ENCODE measurements around the gene ARGFX.
A peak's percentile ranks its signal among the peaks of the same experiment; 100 is the strongest.

The ARGFX gene

DNA sequence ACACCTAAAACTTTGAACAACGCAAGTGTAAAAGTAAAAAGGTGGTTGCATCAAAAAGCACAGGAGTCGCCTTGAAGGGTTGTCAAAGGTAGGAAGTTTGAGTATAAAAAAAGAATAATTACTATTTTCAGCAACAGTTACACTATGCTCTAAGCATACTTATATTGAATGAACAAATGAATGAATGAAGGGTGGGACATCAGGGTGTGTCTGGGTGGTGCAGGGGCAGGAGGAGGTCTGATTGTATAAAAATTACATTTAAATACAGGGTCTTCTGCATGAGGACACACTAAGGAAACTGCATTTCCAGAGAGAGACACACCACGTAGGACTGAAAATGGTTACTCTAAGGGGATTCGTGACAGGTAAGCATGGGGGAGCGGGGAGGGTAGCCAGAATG, at the start of gene ARGFX:
ARGFX (plus strand) TSS at position 301 of the 400 bp plus-strand sequence. CDS start 2,765 bp downstream, outside the sequence.
- no peaks in the 10 kb centered on the region for H3K9me3 Mint-ChIP-seq
- peaks cover 2% of the 10 kb centered on the region for H3K27me3 Mint-ChIP-seq
- H3K27ac Mint-ChIP-seq: no peak within 1 kb of the TSS
- no peak within 1 kb of the TSS for H3K4me3 Mint-ChIP-seq
- no peaks in the 10 kb centered on the region for H3K36me3 Mint-ChIP-seq (ENCODE audit: low read depth)
- no peak for DNase-seq
- H3K4me1 Mint-ChIP-seq (ENCODE audit: low read depth): no peaks in the 10 kb centered on the region

DNA sequence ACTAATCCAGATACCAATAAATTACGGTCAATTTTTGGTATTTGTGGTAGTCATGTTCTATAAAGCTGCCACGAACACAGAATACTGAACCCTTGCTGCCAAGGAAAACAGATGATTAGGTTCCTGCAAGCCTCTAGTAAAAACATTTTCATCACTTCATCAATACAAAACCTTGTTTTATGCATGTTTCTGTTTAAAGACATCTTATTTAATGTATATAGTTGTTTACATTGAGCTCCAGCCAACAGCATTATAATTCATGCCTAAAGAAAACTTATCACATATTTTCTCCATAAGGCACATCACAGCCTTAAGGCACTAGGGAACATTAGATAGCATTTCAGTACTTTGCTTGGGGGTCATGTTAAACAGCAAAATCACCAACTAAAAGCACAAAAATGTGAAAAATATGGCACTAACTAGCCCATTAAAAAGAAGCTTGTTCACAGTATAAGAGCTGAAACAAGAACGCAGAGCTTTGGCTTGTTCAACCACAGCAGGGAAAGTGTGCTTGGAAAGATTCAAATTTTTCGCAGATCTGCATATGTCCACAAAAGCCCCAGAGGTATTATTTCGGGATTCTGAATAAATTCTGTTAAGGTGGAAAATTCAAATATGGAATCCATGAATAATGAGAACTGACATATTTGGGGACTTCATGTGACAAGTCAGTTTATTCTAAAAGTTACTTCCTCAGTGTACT, 49.6 kb upstream of the ARGFX start:
- Mint-ChIP-seq H3K9me3 (peaks cover 22% of the 10 kb centered on the region), H3K27me3 (no peaks in the 10 kb centered on the region), H3K4me1 (ENCODE audit: low read depth) (no peaks in the 10 kb centered on the region), H3K36me3 (ENCODE audit: low read depth) (peaks cover 81% of the 10 kb centered on the region), H3K4me3 (no peak overlapping the region), H3K27ac (no peak overlapping the region)
- no peak for DNase-seq

DNA sequence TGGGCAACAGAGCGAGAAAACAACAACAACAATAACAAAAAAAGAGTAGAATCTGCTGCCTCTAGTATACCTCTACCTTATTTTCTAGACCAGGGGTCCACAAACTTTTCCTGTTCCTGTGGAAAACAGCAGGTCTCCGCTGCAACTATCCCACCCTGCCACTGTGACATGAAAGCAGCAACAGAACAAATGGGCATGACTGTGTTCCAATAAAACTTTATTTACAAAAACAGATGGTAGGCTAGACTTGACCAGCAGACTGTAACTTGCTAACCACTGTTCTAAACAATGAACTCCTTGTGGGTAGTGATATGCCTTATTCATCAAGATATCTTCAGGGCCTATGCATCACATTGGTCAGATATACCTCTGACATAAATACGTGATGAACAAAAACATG, 47.2 kb upstream of the ARGFX start:
- Mint-ChIP-seq H3K27me3 (no peaks in the 10 kb centered on the region), H3K4me3 (no peak overlapping the region), H3K36me3 (ENCODE audit: low read depth) (peaks cover 83% of the 10 kb centered on the region), H3K9me3 (peaks cover 17% of the 10 kb centered on the region), H3K4me1 (ENCODE audit: low read depth) (no peaks in the 10 kb centered on the region), H3K27ac (no peak overlapping the region)
- no peak for DNase-seq

DNA sequence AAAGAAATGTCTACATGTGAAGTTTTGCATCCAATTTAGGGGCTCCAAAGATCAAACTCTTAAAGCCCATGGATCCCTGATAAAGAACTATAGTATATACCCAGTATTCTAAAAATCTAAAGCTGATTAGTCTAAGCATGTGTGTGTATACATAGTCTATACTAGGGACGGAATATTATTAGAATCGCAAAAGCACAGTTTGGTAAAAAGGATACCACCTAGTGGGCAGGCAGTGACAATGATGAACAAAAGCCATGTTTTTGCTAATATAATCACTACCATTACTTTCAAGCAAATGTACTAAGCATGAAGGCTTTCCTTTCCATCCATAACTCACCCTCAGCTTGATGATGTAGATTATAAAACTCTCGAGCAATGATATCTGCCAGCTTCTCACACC, 38.4 kb upstream of the ARGFX start:
- H3K9me3 Mint-ChIP-seq: no peaks in the 10 kb centered on the region
- H3K4me1 Mint-ChIP-seq (ENCODE audit: low read depth): no peaks in the 10 kb centered on the region
- no peak for DNase-seq
- H3K27ac Mint-ChIP-seq: no peak overlapping the region
- peaks cover 84% of the 10 kb centered on the region for H3K36me3 Mint-ChIP-seq (ENCODE audit: low read depth)
- H3K27me3 Mint-ChIP-seq: no peaks in the 10 kb centered on the region
- no peak overlapping the region for H3K4me3 Mint-ChIP-seq

DNA sequence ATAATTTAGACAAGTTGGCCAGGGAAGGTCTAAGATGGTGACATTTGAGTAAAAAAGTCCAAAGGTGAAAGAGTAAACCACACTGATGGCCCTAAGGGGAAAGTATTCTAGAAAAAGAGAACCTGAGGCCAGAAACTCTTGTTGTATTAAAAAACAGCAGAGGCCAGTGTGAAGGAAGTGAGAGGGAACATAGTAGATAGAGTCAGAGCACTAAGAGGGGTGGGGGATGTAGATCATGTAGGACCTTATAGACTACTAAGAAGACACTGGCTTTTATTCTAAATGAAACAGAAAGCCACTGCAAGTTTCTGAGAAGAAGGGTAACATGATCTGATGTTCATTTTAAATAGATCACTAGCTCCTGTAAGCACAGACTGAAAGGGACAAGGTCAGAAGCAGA, 36.5 kb upstream of the ARGFX start:
- no peaks in the 10 kb centered on the region for H3K27me3 Mint-ChIP-seq
- DNase-seq: no peak
- no peaks in the 10 kb centered on the region for H3K4me1 Mint-ChIP-seq (ENCODE audit: low read depth)
- H3K27ac Mint-ChIP-seq: no peak overlapping the region
- no peak overlapping the region for H3K4me3 Mint-ChIP-seq
- no peaks in the 10 kb centered on the region for H3K9me3 Mint-ChIP-seq
- peaks cover 87% of the 10 kb centered on the region for H3K36me3 Mint-ChIP-seq (ENCODE audit: low read depth)

DNA sequence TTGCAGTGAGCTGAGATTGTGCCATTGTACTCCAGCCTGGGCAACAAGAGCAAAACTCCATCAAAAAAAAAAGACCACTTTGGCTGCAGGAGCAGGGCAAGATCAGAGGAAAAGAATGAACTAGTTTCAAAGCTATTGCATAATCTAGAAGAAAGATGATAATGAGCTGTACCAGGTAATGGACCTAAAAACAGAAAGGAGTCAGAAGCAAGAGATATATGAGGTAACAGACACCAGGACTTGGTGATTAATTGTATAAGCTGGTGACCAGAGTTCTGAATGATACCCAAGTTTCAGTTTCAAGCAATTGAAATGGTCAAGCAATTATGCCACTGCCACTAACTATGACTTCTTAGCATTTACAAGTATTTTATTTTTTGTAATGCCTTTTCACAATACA, 24.8 kb upstream of the ARGFX start:
- no peaks in the 10 kb centered on the region for H3K27me3 Mint-ChIP-seq
- no peak for DNase-seq

DNA sequence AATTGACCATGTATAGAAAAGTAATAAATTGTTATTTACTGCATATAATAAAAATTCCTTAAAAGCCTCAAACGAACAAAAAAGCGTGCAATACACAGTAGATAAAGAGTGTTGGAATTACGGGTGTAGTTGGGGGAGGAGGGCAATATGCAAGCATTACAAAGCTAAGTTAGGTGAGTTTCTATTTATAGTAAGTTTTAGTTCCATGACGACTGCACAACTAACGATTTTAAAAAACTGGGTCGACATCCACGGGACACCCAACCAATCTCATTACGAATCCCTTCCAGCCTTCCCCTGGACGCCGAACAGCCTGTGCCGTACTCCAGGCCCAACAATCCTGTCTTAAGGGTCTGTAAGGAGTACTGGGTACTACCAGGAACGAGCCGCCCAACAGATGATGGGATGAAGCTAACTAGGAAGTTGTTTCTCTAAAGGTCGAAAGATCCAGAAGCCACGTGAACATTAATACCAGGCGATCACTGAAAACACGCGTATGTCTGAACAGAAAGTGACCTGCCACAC, 22.6 kb upstream of the ARGFX start:
- peak overlapping the region; percentile 92 for H3K27ac Mint-ChIP-seq
- peaks cover 13% of the 10 kb centered on the region for H3K4me1 Mint-ChIP-seq (ENCODE audit: low read depth)
- DNase-seq: no peak
- no peaks in the 10 kb centered on the region for H3K27me3 Mint-ChIP-seq
- H3K4me3 Mint-ChIP-seq: peak overlapping the region; percentile 89
- H3K36me3 Mint-ChIP-seq (ENCODE audit: low read depth): peaks cover 47% of the 10 kb centered on the region
- no peaks in the 10 kb centered on the region for H3K9me3 Mint-ChIP-seq

More for the DNA sequence above, 24.8 kb upstream of the ARGFX start:
- H3K4me3 Mint-ChIP-seq: no peak overlapping the region
- no peaks in the 10 kb centered on the region for H3K9me3 Mint-ChIP-seq
- H3K27ac Mint-ChIP-seq: no peak overlapping the region
- H3K36me3 Mint-ChIP-seq (ENCODE audit: low read depth): peaks cover 66% of the 10 kb centered on the region
- H3K4me1 Mint-ChIP-seq (ENCODE audit: low read depth): peaks cover 15% of the 10 kb centered on the region

DNA sequence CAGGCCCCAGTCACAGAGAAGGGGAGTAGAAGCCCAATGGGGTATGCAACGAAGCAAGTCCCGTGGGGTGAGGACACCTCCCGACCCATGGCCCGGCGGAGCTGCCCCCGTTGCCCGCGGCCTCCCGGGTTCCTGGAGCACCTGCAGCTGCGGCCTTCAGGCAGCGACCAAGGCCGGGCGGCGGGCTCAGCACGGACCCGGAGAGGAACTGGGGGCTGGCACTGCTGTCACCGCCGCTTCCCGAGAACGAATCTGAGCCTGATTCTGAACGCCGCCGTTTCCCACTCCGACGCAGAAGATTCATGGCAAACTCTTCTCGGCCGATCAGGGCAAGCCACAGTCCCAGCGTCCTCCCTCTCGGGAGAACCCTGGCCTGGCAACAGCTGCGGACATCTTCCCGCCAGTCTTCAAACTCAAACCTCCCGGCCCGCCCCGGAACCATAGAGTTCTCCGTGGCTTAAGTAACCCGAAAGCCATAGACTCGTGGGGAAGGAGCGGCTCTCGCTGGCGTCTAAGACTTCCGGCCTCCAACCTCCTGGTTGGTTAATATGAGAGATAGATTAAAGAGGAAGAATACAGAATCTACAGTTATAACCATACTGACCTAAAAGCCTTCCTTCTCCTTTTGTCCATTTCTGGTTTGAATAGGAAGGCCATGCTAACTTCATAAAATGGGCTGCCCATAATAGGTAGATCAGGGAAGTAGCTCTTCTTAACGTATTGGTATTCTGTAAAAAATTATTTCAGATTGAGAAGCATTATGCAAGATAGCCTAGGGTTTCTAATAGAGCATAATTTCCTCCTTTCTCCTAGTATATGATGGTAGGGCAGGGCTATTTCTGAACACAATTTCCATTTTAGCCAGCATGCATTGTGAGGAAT, 21.9 kb upstream of the ARGFX start, which contains the start of gene POLQ:
POLQ (minus strand) TSS at position 415 of the 882 bp plus-strand sequence; CDS start at position 304, 111 bp downstream.
- Mint-ChIP-seq H3K27ac (peak within 1 kb of the TSS; percentile 92), H3K9me3 (no peaks in the 10 kb centered on the region), H3K4me1 (ENCODE audit: low read depth) (peaks cover 13% of the 10 kb centered on the region), H3K27me3 (no peaks in the 10 kb centered on the region), H3K36me3 (ENCODE audit: low read depth) (peaks cover 40% of the 10 kb centered on the region), H3K4me3 (peak within 1 kb of the TSS; percentile 89)
- peak; percentile 88 for DNase-seq

DNA sequence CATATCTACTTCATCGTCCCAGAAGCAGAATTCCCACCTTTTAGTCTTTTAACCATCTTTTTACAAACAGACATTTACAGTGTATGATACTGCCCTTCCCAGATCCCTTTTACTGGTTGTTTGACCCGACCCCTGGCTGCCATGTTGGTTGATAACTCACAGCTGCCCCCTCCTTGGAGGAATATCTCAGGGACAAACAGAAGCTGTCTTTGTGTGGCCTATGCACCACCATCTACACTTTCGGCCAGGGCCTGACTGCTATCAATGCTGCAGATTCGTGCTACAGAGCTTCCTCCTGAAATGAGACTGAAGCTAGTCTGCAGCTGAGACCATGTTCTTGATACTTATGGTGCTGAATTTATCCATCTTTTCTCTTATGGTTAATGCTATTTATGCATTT, 15.4 kb upstream of the ARGFX start:
- peaks cover 4% of the 10 kb centered on the region for H3K27me3 Mint-ChIP-seq
- no peak overlapping the region for H3K27ac Mint-ChIP-seq
- H3K9me3 Mint-ChIP-seq: no peaks in the 10 kb centered on the region
- no peaks in the 10 kb centered on the region for H3K36me3 Mint-ChIP-seq (ENCODE audit: low read depth)
- H3K4me1 Mint-ChIP-seq (ENCODE audit: low read depth): no peaks in the 10 kb centered on the region
- H3K4me3 Mint-ChIP-seq: no peak overlapping the region
- DNase-seq: no peak

DNA sequence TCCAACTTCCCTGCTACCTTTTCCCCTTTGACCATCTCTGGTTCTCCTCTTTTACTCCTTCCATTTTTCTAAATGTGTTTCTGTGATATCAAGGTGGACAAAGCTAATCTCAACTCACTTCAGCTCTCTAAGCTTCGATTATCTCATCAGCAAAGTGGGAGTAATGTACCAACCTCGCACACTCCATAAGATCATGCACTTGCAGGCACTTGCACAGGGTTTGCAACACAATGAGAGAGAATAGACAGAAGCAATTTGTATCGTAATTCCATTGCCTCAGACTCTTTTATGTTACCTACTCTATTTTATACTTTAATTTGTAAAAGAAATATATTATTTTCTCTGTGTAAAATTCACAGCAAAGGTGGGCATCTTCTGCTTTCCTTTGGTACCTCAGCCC, 15.0 kb upstream of the ARGFX start:
- no peaks in the 10 kb centered on the region for H3K4me1 Mint-ChIP-seq (ENCODE audit: low read depth)
- H3K27me3 Mint-ChIP-seq: peaks cover 6% of the 10 kb centered on the region
- no peak overlapping the region for H3K27ac Mint-ChIP-seq
- H3K4me3 Mint-ChIP-seq: no peak overlapping the region
- no peaks in the 10 kb centered on the region for H3K9me3 Mint-ChIP-seq
- no peak for DNase-seq
- no peaks in the 10 kb centered on the region for H3K36me3 Mint-ChIP-seq (ENCODE audit: low read depth)

DNA sequence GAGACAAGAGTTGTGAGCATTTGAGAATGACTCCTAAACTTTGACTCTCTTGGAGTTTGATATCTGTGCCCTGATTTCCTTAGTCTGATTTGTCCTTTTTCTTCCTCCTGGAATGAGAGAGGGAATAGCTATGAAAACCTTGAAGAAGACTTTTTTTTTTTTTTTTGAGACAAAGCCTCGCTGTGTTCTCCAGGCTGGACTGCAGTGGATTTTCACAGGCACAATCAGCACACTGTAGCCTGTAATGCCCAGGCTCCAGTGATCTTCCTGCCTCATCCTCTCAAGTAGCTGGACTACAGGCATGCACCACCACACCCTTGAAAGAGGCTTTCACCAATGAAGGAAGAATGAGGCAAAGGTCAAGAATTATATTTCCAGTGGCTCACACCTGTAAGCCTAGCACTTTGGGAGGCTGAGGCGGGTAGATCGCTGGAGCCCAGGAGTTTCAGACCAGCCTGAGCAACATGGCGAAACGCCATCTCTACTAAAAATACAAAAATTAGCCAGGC, 10.3 kb upstream of the ARGFX start:
- Mint-ChIP-seq H3K9me3 (no peaks in the 10 kb centered on the region), H3K4me1 (ENCODE audit: low read depth) (no peaks in the 10 kb centered on the region), H3K4me3 (no peak overlapping the region), H3K36me3 (ENCODE audit: low read depth) (no peaks in the 10 kb centered on the region), H3K27me3 (peaks cover 10% of the 10 kb centered on the region), H3K27ac (no peak overlapping the region)
- DNase-seq: no peak

DNA sequence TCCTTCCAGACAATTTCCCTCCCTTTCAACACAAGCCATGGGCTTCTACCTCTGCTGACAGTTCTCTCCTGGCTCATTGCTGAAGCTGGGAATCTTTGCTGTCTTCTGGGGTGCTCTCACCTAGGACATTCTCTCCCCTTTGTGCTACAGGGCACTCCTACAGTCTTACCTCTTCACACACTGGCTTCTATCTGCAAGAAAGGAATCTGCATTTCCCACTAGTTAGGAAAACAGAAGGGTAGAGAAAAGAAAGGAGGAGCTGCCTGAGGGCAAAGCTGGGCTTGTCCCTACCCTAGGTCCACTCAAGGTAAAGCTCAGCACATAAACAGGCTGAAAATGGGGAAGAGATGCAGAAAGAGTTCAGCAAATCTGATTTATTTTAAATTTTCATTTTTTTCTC, 5.6 kb upstream of the ARGFX start:
- no peaks in the 10 kb centered on the region for H3K4me1 Mint-ChIP-seq (ENCODE audit: low read depth)
- H3K27ac Mint-ChIP-seq: no peak overlapping the region
- no peak for DNase-seq
- H3K36me3 Mint-ChIP-seq (ENCODE audit: low read depth): no peaks in the 10 kb centered on the region
- no peak overlapping the region for H3K4me3 Mint-ChIP-seq
- no peaks in the 10 kb centered on the region for H3K9me3 Mint-ChIP-seq
- peaks cover 9% of the 10 kb centered on the region for H3K27me3 Mint-ChIP-seq

DNA sequence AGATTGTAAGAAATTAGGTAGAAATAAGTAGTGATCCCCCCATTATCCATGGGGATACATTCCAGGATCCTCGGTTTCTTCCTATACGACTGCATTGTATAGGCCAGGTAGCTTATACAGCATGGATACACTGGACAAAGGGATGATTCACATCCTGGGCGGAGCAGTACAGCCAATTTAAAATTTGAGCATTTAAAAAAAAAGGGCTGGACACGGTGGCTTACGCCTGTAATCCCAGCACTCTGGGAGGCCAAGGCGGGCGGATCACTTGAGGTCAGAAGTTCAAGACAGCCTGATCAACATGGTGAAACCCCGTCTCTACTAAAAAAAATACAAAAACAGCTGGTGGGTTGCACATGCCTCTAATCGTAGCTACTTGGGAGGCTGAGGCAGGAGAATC, 976 bp upstream of the ARGFX start:
- no peak overlapping the region for H3K4me3 Mint-ChIP-seq
- H3K27ac Mint-ChIP-seq: no peak overlapping the region
- H3K9me3 Mint-ChIP-seq: no peaks in the 10 kb centered on the region
- DNase-seq: no peak
- H3K27me3 Mint-ChIP-seq: peaks cover 2% of the 10 kb centered on the region
- no peaks in the 10 kb centered on the region for H3K4me1 Mint-ChIP-seq (ENCODE audit: low read depth)
- no peaks in the 10 kb centered on the region for H3K36me3 Mint-ChIP-seq (ENCODE audit: low read depth)

DNA sequence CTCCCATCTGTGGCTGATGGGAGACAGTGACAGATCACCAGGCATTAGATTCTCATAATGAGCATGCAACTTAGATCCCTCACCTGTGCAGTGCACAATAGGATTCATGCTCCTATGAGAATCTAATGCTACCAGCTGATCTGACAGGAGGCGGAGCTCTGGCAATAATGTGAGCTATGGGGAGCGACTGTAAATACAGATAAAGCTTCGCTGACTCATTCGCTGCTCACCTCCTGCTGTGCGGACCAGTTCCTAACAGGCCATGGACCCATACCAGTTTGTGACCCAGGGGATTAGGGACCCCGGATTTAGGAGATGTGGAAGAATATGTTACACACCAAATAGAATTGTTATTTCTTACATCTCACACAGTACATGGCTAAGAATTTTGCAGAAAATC, 6.7 kb downstream of the ARGFX start:
- no peak overlapping the region for H3K27ac Mint-ChIP-seq
- no peaks in the 10 kb centered on the region for H3K36me3 Mint-ChIP-seq (ENCODE audit: low read depth)
- H3K4me3 Mint-ChIP-seq: no peak overlapping the region
- H3K4me1 Mint-ChIP-seq (ENCODE audit: low read depth): no peaks in the 10 kb centered on the region
- peaks cover 2% of the 10 kb centered on the region for H3K27me3 Mint-ChIP-seq
- DNase-seq: no peak
- H3K9me3 Mint-ChIP-seq: no peaks in the 10 kb centered on the region

DNA sequence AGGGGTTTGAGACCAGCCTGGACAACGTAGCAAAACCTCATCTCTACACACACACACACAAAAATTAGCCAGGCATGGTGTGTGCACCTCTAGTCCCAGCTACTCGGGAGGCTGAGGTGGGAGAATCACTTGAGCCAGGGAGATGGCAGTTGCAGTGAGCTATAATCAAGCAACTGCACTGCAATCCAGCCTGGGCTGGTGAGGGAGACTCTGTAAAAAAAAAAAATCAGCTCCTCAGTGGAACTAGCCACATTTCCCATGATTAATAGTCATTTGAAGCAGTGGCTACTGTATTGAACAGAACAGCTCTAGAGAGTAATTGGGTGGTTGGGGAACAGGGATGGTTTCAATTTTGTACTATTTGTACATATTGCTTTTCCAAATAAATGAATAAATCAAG, 13.9 kb downstream of the ARGFX start:
- peaks cover 13% of the 10 kb centered on the region for H3K27me3 Mint-ChIP-seq
- DNase-seq: no peak
- H3K4me1 Mint-ChIP-seq (ENCODE audit: low read depth): no peaks in the 10 kb centered on the region
- no peak overlapping the region for H3K27ac Mint-ChIP-seq
- H3K9me3 Mint-ChIP-seq: no peaks in the 10 kb centered on the region
- H3K4me3 Mint-ChIP-seq: no peak overlapping the region
- no peaks in the 10 kb centered on the region for H3K36me3 Mint-ChIP-seq (ENCODE audit: low read depth)
